Stimulated activated CD4-positive, alpha-beta T cell treated with anti-CD3 and anti-CD28 coated beads, TNF-alpha, amount 100 ng/mL, for 4 hours (primary cell): ENCODE data around the gene SYNE1.
"Not testable (repeated sequence)": the region's sequence is repeated elsewhere in the genome, so short reads cannot be mapped to it uniquely, and the experiment has no call there.

Source experiments
- DNase-seq, 3 experiments: peaks; one replicate each; pipeline ENCODE4 v3.0.0-alpha.2; 2020; ENCODE audit warnings: low read depth in 3 of 3

Gene SYNE1, protein sequence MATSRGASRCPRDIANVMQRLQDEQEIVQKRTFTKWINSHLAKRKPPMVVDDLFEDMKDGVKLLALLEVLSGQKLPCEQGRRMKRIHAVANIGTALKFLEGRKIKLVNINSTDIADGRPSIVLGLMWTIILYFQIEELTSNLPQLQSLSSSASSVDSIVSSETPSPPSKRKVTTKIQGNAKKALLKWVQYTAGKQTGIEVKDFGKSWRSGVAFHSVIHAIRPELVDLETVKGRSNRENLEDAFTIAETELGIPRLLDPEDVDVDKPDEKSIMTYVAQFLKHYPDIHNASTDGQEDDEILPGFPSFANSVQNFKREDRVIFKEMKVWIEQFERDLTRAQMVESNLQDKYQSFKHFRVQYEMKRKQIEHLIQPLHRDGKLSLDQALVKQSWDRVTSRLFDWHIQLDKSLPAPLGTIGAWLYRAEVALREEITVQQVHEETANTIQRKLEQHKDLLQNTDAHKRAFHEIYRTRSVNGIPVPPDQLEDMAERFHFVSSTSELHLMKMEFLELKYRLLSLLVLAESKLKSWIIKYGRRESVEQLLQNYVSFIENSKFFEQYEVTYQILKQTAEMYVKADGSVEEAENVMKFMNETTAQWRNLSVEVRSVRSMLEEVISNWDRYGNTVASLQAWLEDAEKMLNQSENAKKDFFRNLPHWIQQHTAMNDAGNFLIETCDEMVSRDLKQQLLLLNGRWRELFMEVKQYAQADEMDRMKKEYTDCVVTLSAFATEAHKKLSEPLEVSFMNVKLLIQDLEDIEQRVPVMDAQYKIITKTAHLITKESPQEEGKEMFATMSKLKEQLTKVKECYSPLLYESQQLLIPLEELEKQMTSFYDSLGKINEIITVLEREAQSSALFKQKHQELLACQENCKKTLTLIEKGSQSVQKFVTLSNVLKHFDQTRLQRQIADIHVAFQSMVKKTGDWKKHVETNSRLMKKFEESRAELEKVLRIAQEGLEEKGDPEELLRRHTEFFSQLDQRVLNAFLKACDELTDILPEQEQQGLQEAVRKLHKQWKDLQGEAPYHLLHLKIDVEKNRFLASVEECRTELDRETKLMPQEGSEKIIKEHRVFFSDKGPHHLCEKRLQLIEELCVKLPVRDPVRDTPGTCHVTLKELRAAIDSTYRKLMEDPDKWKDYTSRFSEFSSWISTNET (N-terminal part only)

DNA sequence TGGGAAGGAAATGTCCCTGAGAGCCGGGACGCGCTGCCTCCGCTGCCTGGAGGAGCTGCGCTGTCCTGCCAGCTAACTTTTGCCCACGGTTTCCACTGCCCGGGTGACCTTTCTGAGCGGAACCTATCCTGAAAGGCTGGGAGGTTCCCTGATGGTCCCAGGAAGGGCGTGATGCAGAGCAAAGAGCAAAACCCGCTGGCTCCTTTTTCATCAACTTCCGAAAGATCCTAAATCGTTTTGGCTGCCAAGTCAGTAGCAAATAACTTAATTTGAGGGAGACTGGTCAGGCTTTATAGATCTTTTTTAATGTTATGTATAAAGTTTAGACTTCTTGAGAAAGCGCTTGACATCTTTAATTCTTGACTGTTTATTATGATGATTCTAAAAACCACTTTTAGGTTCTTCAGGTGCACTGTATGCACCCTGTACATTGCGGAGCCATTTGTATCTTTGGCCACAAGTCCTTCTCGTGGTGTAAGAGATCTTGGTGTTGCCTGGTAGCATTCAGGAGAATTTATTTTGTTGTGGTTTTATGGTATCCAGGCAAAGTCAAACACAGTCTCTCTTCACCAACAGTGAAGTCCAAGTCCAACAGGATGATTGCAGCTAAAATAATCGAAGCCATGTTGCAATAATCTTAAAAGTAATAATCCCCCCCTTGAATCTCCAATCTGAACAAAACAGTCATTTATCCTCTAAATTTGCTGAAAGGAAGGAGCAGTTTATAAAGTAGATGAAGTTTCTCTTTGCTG lies at the start of gene SYNE1:
Gene SYNE1 (minus strand): TSS at position 67 of the 752 bp plus-strand sequence. CDS start 9,031 bp downstream, outside the sequence.
- DNase-seq: no peak

DNA sequence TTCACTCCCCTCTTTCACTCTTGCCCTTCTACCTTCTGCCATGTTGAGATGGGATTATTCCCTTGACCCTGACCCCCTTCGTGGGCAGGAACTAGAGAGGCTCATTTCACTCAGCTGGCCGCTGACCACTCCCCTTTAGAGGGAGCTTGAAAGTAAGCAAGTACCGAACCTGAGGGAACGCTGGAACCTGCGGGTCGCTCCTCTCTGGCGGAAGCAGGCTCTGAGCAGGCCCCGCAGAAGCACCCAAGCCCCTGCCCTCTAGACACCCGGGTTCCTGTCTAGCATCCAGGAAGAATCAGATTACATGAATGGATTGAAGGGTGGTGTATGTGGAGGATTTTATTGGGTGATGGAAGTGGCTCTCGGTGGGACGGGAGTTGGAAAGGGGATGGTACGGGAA lies 48.7 kb upstream of the SYNE1 start:
- DNase-seq: no peak

DNA sequence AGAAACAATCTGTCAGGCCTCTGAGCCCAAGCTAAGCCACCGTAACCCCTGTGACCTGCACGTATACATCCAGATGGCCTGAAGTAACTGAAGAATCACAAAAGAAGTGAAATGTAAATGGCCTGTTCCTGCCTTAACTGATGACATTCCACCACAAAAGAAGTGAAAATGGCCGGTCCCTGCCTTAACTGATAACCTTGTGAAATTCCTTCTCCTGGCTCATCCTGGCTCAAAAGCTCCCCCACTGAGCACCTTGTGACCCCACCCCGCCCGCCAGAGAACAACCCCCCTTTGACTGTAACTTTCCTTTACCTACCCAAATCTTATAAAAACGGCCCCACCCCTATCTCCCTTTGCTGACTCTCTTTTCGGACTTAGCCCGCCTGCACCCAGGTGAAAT lies 45.8 kb upstream of the SYNE1 start:
- DNase-seq: not testable (repeated sequence)

DNA sequence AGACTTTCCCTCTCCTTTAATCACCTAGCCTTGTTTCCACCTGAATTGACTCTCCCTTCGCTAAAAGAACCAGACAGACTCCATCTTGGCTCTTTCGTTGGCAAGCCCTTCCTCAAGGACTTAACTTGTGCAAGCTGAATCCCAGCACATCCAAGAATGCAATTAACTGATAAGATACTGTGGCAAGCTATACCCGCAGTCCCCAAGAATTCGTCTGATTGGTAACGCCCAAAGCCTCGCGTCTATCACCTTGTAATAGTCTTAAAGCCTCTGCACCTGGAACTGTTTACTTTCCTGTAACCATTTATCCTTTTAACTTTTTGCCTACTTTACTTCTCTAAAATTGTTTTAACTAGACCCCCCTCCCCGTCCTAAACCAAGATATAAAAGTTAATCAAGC lies 45.0 kb upstream of the SYNE1 start:
- no peak for DNase-seq

DNA sequence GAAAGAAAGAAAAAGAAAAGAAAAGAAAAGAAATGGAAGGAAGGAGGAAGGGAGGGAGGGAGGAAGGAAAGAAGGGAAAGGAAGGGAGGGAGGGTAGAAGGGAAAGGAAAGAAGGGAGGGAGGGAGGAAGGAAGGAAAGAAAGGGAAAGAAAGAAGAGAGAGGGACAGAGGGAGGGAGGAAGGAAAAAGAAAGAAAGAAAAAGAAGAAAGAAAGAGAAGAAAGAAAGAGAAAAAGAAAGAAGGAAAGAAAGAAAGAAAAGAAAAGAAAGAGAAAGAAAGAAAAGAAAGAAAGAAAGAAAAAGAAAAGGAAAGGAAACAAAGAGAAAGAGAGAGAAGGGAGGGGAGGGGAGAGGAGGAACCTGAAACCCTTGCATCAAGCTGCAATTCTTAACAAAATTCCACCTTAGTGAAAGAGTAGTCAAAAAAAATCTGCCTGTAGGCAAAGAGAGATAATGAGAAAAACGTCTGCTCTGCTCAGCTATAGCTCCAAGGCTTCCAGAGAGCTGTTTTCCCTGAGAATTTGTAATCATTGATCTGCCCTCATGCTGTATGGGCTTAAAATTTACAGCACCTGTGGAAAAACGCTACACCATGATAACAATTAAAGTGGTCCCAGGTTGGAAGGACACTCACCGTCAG lies 43.8 kb upstream of the SYNE1 start:
- no peak for DNase-seq

DNA sequence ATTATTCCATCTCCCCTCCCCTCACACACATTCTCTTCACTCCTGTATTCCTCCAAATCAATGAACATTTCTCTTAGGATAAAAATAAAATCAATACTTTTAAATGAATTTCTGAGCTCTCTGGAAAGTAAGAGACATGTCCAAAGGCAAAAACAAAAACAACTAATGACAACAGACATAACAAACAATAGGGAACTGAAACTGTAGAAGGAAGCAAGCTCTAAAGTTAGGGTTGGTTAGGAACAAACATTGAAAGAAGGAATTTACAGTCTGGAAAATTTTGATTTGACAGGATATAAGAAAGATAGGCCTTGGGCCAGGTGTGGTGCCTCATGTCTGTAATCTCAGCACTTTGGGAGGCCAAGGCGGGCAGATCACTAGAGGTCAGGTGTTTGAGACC lies 43.0 kb upstream of the SYNE1 start:
- no peak for DNase-seq

DNA sequence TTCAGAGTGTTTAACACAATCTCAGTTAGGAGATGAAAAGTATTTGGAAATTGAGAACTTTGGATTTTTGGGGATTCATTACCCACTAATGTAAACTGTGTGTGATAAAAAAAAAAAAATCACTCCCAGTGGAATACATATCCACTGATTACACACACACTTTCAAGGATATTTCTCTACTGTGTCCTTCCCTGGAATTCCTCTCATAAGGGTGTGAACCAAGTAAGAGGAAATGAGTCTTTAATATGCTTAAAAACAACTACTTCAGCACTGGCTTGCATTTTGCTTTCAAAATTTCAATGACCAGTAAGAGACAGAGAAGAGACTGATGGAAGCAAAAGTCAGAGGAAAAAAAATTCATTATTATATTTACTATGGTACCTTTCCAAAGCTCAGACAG lies 36.1 kb upstream of the SYNE1 start:
- no peak for DNase-seq

DNA sequence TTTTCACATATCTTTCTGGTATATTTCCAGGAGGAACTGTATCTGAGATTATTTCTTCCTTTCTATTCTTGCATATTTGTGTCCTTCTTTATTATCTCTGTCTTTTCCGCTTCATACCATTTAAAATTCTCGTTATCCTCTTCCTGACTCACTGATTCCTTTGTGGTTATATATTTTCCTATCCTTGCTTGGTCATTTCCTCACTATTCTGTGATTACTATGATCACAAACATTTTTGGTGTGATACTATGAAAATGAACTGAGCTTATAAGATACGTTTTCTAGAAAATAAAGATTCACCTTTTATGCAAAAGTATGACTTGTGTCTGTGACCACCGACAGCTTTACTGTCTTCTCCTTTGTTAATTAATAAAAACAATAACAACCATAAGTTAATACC lies 34.0 kb upstream of the SYNE1 start:
- DNase-seq: no peak

DNA sequence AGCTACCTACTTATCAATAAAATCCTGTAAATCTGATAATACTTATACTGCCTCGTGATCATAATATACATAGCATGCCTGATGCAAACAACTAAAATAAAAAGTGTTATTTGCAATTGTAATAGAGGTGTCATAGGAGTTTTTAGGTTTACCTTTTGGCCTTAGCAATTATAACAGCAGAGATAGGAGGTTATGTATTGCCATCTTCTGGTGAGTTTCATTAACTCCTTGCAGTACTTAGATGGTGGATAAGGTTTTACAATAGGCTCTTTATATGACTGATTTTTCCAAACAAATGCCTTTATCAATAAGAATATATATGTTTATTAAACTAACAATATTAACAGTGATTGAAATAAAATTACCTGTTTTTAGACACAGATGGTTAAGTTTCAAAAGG lies 32.7 kb upstream of the SYNE1 start:
- no peak for DNase-seq

DNA sequence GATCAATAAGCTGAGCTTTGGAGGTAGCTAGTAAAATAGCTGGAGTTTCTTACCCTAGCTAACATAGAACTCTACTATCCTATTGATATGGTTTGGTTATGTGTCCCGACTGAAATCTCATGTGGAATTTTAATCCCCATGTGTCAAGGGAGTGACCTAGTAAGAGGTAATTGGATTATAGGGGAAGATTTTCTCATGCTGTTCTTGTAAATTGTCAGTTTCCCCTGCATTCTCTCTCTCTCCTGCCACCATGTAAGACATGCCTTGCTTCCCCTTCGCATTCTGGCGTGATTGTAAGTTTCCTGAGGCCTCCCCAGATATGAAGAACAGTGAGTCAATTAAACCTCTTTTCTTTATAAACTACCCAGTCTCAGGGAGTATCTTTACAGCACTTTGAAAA lies 24.6 kb upstream of the SYNE1 start:
- DNase-seq: no peak

DNA sequence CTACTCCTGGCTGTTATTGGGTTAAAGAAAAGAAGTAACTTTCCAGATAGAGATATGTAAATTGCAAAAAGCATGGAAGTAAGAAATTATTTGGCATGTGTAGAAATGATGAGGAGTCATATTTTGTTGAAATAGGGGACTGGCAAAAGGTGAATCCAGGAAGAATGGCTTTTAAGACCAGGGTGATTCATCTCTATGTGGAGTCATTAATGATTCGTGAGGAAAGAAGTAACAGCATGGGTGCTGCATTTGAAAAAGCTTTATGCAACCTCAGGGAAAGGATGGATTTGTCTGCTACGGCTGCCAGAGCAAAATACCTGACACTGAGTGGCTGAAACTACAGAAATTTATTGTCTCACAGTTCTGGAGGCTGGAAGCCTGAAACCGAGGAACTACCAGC lies 14.8 kb upstream of the SYNE1 start:
- DNase-seq: no peak

DNA sequence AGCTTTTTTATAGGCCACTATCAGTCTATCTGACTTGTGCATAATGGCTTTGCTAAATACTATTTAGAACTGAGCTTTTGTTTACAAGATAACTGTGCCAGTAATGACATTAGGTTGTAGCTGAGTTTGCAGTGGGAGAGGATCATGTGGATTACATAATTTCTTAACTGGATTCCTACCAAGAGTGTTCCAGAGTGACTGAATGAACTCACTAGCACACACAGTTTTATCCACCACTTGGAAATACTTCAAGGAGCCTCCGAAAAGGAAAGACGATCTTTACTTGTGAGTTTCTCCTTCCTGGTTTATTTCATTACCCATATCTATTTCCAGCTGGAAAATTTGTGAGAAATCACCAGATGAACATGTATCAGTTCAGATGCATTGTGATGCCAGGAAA lies 10.9 kb upstream of the SYNE1 start:
- no peak for DNase-seq

DNA sequence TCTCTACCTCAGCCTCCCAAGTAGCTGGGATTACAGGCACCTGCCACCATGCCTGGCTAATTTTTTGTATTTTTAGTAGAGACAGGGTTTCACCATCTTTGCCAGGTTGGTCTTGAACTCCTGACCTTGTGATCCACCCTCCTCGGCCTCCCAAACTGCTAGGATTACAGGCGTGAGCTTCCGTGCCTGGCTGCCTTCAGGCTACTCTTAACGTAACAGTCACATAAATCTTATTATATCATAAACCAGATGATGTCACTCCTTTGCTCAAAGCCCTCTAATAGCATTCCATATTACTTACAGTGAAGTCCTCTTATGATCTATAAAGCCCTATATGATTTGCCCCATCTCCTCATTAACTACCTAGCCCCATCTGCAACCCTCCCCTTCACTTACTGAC lies 9.6 kb upstream of the SYNE1 start:
- DNase-seq: not testable (repeated sequence)

DNA sequence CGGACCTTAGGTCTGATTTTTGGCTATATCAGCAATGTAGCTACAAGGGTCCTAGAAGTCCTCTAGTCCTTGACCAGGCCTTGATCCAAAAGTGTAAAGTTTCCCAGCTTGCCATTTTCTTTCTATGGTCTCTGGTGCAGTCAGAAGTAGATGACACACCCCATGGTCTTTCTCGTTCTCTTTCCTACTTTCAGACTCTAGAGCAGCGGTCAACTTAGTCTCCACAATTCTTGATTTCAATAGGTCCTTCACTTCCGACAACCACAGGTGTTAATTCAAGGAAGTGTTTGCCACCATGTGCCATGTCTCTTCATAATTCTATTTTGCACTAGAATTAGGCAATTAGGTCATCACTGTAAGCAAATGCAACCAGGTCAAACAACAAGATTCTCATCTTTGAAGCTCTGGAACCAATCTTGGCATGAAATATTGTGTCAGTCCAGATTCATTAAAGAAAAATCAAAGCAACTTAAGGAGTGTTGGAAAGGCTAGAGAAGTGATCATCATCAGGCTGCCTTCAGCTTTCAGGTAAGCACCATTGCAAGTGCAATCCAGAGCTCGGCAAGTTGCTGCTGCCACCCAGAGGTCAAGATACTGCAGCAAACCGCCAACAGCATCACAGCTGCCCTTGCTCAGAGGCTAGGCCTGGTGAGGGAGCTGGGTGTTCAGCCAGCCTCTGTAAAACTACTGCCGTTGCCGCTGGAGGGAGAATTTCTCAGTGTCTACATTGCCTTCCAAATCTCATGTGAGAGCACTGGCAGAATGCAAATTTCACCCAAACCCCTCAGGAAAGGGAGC lies 5.6 kb upstream of the SYNE1 start:
- DNase-seq: no peak

DNA sequence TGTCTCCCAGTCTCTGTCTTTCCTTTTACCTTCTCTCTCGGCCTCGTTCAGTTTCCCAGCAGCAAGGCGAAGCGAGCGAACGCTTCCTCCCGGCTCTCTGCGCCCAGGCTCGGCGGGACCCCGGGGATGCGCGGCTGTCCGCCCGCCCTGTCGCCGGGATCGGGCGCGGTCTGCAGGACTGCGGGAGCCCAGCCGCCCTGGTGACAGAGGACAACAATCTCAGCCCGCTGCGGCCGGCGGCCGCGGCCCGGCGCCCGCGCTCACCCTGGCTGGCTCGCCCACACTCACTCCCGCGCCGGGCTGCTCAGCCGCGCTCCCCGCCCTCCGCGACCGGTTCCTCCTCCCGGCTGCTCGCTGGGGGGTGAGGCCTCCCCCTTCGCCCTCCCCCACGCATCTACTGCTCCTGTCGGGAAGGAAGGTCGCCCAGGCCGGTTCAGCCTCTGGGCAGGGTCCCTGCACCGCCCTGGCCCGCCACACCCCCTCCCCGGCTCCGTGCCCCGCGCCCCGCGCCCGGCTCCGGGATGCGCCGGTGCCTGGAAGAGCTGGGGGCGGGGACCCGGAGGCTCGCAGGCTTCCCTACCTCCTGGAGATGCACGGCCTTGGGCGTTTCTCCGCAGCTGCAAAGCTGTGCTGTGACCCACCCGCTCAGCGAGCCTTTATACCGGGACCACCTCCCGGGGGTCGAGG lies 410 bp downstream of the SYNE1 start:
- no peak for DNase-seq

DNA sequence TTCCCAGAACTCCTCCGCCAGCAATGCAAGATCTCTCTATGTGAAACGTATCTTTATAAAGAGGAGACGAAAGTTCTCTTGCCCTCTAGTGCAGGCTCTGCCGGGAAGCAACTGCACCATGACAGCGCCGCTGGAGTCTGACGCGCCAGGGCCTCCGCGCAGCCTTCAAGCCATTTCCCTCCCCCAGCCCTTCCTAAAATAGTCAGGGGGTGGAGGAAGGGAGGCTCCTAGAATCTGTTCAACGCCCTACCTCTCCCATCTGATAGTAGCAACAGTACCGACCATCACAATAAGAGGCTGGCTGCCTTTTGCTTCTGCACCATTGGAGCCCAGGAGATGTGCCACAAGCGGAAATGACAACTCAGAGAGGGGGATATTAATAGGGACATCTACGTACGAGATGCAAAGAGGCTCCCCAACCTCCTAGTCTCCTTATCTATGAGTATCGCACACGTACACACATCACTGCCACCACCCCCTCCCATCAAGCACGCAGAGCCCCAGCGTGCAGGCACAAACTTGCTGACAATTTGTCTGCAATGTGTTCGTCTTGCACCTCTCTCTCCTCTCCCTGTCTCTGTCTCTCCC lies 1.0 kb downstream of the SYNE1 start:
- DNase-seq: no peak

DNA sequence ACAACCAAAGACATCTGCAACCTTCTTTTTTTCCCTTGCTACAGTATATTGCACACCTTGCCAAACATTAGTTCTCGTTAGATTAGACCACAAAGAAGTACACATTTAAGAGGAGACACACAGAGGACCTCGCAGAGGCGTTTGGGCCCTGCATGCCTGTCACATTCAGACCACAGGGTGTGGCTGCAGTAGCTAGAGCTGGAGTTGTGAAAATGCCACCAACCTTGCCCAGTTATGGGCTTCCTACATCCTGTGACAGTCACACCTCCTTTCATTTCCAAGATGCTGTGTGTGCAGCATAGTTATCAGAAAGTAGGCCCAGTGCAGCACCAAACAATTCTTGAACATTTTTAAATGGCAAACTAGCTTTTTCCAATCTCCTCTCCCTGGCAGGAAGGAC lies 2.4 kb downstream of the SYNE1 start:
- no peak for DNase-seq

DNA sequence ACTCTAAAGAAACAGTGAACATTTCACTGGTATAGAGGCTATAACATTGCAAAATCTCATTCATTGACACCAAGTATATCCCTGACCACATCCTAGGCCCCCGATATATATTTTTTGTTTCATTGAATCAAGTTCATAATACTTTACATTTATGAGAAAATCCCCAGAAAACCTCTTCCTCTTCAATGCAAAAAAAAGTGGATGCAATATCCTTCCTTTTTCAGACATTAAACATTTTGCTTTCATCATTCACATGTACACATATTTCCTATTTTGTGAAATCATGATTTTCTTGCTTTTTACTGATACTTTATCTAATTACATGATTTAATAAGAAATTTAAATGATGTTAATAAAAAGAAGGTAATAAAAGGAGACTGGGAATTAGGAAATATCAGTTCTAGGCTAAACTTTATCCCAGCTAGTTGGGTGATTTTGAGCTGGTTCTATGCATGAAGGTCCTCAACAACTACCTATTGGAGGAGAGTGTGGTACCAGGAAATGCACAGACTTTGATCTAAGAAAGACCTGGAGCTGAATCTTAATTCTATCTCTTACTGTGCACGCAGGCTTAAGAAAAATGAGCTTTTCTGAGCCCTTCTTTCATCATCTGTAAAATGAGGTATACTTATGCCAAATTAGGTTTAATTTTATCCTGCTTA lies 4.9 kb downstream of the SYNE1 start:
- DNase-seq: no peak

DNA sequence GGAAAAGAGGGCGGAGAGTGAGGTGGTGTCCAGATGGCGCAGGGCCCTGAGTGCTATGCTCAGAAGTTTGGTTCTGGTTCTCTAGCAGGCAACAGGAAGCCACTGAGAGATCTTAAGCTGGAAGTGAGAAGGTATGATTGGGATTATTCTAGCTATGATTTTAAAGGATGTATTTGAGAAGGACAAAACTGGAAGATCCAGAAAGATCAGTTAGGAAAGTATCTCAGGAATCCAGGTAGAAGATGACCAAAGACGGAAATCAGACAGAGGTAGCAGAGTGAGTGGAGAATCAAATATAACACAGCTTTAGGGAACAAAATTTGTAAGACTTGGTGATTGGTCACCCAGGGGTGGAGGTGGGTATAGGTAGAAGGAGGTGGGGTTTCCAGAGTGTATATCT lies 5.8 kb downstream of the SYNE1 start:
- DNase-seq: no peak
